GM18861 (cell line): ENCODE measurements around the gene CCDC40.
"Not testable (repeated sequence)": the region's sequence is repeated elsewhere in the genome, so short reads cannot be mapped to it uniquely, and the experiment has no call there.

Source experiments
- ATAC-seq: cut with Tn5 transposase; IDR thresholded peaks from one replicate; pipeline ENCODE4 v1.9.1; 2021; ENCODE audit not compliant: unreplicated experiment

CCDC40 gene

GRCh38 chr17:80071116-80071841 lies 34.8 kb downstream of the CCDC40 start:
- no peak for ATAC-seq

DNA sequence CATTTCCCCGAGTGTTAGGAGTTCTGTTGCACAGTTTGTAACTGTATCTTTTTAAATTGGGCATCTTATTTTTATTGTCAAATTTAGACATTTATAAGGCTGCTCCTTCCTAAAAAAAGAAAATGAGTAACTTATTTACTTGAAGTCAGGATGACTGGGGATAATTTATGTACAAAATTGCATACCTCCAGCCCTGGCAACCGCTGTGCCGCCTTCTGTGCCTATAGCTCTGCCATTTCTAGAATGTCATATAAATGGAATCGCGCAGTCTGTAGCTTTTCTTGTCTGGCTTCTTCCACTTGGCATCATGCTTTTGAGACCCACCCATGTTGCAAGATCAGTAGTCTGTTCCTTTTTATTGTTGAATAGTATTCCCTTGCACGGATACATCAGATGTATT lies 36.0 kb downstream of the CCDC40 start:
- ATAC-seq: no peak

DNA sequence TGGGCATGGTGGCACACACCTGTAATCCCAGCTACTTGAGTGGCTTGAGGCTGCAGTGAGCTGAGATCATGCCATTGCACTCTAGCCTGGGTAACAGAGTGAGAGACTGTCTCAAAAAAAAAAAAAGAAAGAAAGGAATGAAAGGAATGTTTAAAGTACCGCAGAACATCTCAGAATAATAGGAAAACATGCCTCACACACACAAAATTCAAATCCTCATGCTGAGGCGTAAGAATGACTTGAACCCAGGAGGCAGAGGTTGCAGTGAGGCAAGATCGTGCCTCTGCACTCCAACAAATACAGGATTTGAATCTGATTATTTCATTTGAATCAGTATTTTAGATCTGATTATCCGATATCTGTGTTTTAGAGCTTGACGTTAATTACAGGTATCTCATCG lies 43.6 kb downstream of the CCDC40 start:
- ATAC-seq: no peak

- no peak for ATAC-seq
Observed at GRCh38 chr17:80081596-80081995, 45.2 kb downstream of the CCDC40 start.

- ATAC-seq: no peak
Observed at GRCh38 chr17:80082403-80083135, 46.1 kb downstream of the CCDC40 start.

GRCh38 chr17:80083136-80083661 lies 46.8 kb downstream of the CCDC40 start:
- no peak for ATAC-seq

GRCh38 chr17:80084773-80085172 lies 48.3 kb downstream of the CCDC40 start:
- ATAC-seq: no peak

DNA sequence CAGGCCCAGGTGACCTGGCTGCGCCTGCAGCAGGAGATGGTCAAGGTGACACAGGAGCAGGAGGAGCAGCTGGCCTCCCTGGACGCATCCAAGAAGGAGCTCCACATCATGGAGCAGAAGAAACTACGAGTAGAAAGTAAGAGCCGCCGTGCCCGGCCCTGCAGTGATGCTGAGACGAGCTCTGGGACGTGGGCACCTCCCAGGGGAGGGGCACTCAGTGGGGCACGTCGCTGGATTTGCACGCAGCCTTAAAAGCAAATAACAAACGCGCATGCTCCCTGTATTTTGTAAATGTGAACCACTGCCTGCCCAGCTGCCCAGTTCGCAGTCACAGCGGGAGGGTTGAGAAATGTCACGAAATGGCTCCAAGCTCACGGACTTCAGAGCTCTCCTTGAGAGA lies 49.6 kb downstream of the CCDC40 start:
- ATAC-seq: no peak

DNA sequence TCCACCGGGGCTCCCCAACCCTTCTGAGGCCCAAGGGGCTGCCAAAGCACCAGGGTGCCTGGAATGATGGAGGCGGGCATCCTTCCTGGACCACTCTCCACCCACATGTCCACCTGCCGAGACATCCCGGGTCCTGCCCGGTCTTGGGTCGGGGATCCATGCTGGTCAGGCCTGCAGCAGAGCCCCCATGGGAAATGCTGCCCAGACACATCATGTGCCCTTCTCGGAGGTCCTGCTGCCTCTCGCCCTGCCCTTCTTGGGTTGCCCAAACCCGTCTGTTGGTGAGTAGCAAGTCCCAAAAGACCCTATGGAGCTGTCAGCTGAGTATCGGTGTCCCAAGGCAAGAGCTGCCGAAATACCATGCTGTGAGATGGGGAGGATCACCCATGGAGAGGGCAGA lies 50.2 kb downstream of the CCDC40 start:
- ATAC-seq: no peak

GRCh38 chr17:80087346-80088265 lies 51.2 kb downstream of the CCDC40 start:
- ATAC-seq: no peak

DNA sequence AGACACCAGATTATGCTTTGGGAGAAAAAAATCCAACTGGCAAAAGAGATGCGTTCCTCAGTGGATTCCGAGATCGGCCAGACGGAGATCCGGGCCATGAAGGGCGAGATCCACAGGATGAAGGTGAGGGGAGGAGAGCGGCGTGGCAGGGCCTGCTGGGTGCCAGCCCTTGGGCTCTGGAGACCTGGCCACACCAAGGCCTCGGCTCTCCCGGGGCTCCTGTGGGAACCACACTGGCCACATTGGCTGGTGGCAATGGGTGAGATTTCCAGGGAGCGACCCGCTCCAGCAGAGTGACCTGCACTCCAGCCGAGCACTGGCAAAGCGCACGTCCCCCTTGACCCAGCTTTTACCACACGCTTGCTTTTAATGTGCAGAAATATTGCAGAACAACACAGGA lies 53.3 kb downstream of the CCDC40 start:
- ATAC-seq: no peak

- ATAC-seq: not testable (repeated sequence)
Observed at GRCh38 chr17:80090164-80090563, 53.7 kb downstream of the CCDC40 start.

DNA sequence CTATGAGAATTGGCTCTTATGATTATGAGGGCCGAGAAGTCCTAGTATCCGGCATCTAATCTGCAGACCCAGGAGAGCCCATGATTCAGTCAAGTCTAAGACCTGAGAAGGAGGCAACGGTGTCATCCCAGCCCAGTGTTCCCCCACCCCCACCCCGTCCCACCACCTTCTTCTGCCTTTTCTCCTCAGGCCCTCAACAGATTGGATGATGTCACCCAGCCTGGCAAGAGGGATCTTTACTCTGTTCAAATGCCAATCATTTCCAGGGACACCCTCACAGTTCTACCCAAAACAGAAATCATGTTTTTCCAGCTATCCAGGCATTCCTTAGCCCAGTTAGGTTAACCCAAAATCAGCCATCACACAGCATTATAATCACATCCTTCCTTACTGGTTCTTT lies 54.9 kb downstream of the CCDC40 start:
- ATAC-seq: no peak

DNA sequence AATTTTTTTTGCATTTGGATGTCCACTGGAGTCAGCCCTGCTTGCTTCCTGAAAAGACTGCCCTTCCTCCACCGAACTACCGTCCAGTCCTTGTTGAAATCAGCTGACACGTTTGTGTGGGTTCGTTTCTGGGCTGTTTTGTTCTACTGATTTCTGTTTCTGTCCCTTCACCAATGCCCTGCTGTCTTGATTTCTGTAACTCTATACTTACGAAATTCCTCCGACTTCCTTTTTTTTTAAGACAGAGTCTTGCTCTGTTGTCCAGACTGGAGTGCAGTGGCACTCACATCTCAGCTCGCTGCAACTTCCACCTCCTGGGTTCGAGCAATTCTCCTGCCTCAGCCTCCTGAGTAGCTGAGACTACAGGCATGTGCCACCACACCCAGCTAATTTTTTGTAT lies 56.5 kb downstream of the CCDC40 start:
- ATAC-seq: no peak

GRCh38 chr17:80095038-80095843 lies 58.8 kb downstream of the CCDC40 start:
- ATAC-seq: no peak

- no peak for ATAC-seq
Observed at GRCh38 chr17:80095844-80096475, 59.5 kb downstream of the CCDC40 start.

- no peak for ATAC-seq
Observed at GRCh38 chr17:80096561-80097021, 60.1 kb downstream of the CCDC40 start.

DNA sequence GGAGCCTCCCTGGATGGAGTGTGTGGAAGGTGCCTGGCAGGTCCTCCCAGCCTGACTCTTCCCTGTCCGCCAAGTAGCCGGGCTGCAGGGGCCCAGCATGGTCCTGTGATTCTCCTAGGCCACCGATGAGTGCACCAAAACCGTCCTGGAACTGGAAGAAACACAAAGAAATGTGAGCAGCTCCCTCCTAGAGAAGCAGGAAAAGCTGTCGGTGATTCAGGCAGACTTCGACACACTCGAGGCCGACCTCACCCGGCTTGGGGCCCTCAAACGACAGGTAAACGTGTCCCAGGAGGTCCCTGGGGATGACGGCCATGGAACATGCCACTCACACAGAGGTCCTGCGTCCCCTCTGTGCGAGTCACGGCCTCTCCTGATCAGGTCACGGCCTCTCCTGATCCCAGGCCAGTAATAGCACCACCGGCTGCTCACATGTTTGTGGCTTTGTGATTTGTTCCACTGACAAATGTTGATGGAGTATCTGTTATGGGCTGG lies 60.7 kb downstream of the CCDC40 start:
- ATAC-seq: no peak

DNA sequence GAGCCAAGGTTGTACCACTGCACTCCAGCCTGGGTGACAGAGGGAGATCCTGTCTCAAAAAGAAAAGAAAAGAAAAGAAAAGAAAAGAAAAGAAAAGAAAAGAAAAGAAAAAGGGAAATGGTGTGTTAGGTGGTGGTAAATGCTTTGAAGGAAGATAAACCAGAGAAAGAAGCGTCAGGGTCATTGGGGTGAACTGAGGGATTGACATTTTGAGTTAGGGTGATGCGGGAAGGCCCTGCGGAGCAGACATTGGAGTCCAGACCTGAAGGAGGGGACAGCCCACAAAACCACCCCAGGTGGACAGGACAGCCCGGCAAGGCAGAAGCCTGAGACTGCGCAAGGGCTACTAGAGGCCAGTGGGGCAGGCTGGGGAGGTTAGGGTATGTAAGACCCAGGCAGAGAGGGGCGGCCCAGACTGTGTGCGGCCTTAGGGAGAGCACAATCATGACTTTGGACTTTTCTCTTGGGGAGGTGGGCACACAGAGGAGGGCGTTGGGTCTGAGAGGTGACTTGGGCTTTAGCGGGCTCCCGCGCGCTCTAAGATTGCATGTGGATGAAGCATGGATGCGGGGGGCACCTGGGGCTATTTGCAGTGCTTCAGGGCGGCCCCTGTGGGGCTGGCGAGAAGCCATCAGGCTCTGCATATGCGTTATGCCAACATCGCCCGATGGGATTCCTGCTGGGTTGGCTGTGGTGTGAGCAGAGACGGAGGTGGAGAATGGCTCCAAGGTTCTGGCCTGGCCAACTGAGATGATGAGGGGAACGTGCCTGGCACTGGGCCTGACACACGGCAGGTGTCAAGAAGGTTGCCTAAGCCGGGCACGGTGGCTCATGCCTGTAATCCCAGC lies 61.6 kb downstream of the CCDC40 start:
- ATAC-seq: no peak
